GM21360 (cell line): ENCODE results near the gene PSTPIP1.

ENCODE experiments used
- ATAC-seq: cut with Tn5 transposase; IDR thresholded peaks from one replicate; pipeline ENCODE4 v1.9.1; 2021; ENCODE audit warnings: mild to moderate bottlenecking, moderate library complexity; ENCODE audit not compliant: unreplicated experiment

PSTPIP1 gene

DNA sequence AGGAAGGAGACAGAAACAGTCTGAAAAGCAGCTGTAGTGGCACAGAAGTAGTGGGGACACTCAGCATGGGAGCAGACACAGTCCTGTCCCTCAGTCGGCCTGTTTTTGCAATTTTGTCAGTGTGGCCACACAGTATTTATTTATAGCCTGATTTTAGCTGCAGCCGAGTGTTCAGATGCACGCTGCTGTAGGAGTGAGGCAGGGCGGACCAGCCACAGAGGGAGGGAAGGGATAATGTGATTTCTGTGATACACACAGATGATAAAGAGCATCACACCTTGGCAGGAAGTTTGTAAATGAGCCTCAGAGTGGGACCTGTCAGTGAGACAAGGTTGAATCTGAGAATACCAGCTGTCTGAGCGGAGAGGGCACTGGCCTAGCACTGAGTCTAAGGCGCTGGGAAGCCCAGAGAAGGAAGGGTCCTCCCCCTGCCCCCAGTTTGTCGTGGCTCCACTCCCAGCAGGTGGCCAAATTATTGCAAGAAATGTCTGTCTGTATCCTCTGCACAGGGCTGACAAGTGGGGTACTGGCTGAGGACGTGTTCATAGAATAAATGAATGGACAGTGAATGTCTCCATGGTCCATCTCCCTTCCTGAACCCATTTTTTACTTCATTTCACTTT lies 3.8 kb downstream of the PSTPIP1 start:
- no peak for ATAC-seq

DNA sequence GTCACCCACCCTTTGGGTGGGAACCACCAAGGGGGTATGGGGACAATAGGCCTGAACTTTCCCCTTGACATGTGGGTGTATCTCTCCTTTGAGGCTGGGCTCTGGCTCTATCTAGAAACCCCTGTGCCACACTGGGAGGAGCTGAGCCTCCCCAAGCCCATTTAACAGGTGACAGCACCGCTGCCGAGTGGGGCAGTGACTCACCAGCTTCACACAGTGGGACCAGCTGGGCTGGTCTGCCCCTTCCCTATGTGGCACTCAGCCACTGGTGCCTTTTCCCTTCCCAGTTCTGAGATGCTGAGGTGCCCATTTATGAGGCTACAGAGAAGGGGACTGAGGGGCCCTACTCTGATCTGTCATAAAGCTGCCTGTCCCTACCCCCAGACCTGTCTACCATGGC lies 5.1 kb downstream of the PSTPIP1 start:
- no peak for ATAC-seq

- ATAC-seq, result no peak
Measured at GRCh38 chr15:77001351-77001750, 6.4 kb downstream of the PSTPIP1 start.

- ATAC-seq, result no peak
Measured at GRCh38 chr15:77001966-77002365, 7.0 kb downstream of the PSTPIP1 start.

DNA sequence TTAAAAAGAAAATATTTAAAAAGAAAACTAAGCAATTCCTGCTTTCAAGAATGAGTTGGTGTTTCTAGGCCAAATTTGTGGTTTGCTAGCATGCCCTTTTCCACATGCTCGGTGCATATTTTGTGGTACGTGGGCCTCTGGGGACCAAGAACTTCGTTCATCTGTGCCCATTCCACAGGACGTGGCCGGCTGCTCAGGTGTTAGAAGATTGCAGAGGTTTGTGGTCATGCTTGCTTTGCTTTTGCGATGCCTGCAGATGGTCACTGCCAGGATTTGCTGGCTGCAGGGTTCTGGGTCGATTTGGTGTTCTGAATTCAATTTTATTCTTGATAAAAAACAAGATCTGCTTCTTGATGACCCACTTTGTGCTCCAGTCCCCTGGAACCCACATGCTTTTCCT lies 7.5 kb downstream of the PSTPIP1 start:
- no peak for ATAC-seq

DNA sequence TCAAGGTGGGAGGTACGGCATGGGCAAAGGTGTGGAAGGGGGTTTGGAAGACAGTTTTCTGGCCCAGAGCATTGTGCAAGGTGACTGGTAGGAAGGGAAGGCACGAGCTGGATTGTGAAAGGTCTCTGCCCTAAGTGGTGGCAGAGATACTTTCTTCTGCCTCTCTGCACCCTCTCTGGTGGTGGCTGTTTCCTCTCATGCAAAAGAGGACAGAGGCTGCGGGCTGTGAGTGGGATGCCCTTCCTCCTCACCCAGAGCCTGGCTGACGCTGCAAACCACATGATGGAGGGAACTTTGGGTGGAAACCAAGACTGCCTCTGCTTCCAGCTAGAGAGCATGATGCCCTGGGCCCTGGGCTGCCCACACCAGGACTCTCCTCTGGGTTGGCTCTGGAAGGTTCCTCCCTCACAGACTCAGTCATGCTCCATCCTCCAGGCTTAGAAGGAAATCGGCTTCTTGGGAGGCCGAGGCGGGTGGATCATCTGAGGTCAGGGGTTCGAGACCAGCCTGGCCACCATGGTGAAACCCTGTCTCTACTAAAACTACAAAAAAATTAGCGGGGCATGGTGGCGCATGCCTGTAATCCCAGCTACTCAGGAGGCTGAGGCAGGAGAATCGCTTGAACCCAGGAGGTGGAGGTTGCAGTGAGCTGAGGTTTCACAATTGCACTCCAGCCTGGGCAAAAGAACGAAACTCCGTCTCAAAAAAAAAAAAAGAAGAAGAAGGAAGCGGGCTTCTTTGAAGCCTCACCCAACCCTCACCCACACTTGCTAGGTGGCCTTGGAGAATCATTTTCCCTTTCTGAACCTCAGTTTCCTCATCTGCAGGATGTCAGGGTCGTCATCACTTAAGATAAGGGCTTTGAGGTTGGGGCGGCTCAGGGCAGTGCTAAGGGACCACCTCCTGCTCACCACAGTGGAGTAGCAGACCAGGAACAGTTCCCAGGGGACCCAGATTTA lies 8.3 kb downstream of the PSTPIP1 start:
- peak; percentile 57 for ATAC-seq

DNA sequence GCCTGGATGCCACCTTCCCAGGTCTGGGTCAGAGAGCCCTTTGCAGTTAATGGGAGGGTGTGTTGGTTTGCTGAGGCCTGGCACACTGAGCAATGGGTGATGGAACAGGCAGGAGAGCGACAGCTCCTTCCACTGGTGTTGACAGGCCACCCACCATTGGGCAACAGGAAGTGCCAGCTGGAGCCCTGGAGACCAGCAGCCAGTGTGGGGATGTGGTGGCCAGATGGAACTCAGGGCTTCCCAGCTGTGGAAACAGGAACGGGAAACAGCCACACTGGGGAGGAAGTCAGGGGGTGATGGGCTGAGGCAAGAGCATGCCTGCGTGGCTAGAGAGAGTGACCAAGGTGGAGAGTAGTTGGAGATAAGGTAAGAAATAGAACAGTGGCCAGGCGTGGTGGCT lies 9.3 kb downstream of the PSTPIP1 start:
- no peak for ATAC-seq

- ATAC-seq, result no peak
Measured at GRCh38 chr15:77009176-77009575, 14.2 kb downstream of the PSTPIP1 start.

DNA sequence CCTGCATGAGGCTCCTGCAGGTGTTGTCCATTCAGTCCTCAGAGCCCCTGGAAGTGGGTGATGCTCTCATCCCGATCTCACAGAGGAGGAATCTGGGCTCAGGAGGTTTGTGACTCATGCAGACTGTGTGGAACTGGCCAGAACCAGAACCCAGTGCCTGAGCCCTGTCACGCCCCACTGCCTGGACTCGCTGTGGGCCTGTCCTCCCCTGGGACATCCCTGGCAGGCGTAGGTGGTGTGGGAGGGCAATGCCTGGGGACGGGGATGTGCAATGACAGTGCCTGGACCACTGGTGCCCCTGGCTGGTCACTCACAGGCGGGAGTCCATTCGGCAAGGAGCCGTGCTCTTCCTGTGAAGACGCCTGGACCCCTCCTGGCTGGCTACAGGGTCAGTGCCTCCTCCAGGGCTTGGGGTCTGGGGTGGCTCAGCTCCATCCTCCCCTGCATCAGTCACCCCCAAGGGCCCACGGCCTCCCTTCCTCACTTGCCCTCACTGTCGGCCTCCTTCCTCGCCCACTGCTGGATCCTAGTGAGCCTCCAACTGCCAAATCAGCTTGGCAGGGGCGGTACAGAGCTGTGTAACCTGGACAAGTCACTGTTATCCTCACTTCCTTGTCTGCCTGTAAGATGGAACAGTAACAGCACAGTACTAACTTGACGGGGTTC lies 14.9 kb downstream of the PSTPIP1 start:
- ATAC-seq, result no peak

DNA sequence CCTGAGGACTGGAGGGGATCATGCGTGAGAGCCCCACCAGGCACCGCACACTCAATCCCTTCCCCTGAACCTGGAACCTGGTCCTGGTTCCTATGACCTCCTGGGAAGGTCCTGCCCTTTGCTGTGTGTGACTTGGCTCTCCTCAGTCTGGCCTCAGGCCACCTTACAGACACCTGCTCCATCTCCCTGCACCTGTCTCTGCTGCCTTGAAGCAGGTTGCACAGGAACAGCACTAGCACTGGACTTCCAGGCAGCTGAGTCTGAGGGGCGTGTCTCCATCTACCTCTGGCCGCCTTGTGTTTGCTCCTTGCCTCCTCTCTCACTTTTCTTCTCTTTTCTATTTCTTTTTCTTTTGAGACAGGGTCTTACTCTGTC lies 15.4 kb downstream of the PSTPIP1 start:
- ATAC-seq, result no peak

DNA sequence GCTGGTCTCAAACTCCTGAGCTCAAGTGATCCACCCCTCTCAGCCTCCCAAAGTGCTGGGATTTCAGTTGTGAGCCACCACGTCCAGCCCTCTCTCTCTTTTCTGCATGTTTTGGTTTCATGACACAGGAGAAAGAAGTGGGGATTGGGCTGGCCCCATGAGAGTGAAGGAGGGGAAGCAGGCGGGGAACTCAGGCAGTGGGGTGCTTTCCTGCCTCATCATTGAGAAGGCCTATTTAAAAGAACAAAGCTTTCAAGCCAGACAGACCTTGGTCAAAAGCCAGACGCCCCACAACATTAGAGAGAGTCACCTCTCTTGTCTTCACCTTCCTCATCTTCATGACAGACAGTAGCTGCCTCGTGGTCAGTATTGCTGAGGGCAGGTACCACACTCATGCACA lies 15.9 kb downstream of the PSTPIP1 start:
- ATAC-seq, result no peak

- no peak for ATAC-seq
Measured at GRCh38 chr15:77012117-77012712, 17.3 kb downstream of the PSTPIP1 start.

- ATAC-seq, result no peak
Measured at GRCh38 chr15:77012868-77013267, 17.9 kb downstream of the PSTPIP1 start.

DNA sequence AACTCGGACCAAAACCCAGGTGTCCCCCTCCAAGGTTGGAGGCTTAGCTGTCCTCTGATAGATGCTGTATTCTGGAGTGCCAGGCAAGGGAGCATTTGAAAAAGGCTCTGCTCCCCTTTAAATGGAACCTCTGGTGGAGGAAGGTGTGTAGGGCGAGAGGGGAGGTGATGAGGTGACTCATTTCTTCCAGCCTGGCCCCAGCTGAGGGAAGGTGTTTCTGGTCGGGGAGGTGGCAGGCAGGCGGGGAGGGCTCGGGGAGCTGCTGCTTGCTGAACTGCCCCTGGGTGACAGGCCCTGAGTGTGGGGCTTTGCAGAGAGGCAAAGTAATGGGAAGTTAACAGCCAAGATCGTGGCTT lies 18.8 kb downstream of the PSTPIP1 start:
- peak; percentile 43 for ATAC-seq

GRCh38 chr15:77014132-77015081 lies 19.5 kb downstream of the PSTPIP1 start:
- ATAC-seq, result peak; percentile 33

- ATAC-seq, result no peak
Measured at GRCh38 chr15:77015646-77016320, 20.9 kb downstream of the PSTPIP1 start.

- ATAC-seq, result no peak
Measured at GRCh38 chr15:77016321-77016695, 21.4 kb downstream of the PSTPIP1 start.

DNA sequence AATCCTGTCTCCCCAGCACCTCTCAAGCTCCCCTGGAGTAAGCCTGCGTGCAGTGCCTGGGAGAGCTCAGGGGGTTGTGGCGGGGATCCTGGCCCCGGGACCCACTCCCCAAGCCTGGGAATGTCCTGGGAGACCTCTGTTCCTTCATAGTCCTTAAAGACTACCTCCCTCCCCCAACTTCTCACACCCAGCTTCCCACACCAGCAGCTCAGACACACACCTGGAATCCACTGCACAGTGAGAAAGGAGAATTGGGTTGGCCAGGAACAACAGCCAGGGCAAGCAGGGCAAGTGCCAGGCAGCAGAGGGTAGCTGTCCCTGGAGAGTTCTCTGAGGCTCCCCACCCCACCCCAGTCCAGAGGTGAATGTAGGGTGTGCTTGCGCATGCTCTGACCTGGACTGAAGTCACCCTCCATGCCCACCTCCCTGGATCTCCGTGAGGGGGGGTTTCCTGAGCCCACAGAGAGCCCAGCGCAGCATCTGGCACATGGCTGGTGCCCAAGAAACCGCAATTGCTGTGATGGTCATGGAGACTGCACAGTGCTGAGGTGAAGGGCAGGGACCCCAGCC lies 22.2 kb downstream of the PSTPIP1 start:
- no peak for ATAC-seq
